Right renal cortex interstitium (tissue), 3 donors: ENCODE data around the gene CDK9. TPM values are rescaled to one million over a fixed set of nuclear protein-coding genes. Genes with fewer than 3 reads are reported as not detected.
"Not testable (repeated sequence)": the region's sequence is repeated elsewhere in the genome, so short reads cannot be mapped to it uniquely, and the experiment has no call there.

Experiments
- DNase-seq, 3 donors: peaks; one replicate each; pipeline ENCODE4 v3.0.0-alpha.2; 2013; ENCODE audit warnings: low read depth in 3 of 3, low spot score in 2 of 3
- polyA plus RNA-seq, 3 donors: library from polyadenylated mRNA; unstranded; fragments of 120-200 nt; gene quantifications; one replicate each; pipeline ENCODE4 v1.2.1, GENCODE V29; 2013; ENCODE audit not compliant: insufficient read length in 3 of 3

The CDK9 gene
- 10 to 100 TPM; 69.3 to 69.7 (median 69.3) TPM for polyA plus RNA-seq

- DNase-seq, result peak in 2 of 3 donors; percentile 69 to 78
Measured at GRCh38 chr9:127785933-127786772, at the start of gene CDK9. TSS of gene CDK9 (plus strand) at chr9:127786034. CDS start at chr9:127786149, 115 bp downstream.

GRCh38 chr9:127738666-127739065 lies 47.2 kb upstream of the CDK9 start:
- DNase-seq, result no peak

- DNase-seq, result no peak
Measured at GRCh38 chr9:127739614-127740330, 46.1 kb upstream of the CDK9 start.

- DNase-seq, result peak in 1 of 3 donors; percentile 51
Measured at GRCh38 chr9:127741831-127742434, 43.9 kb upstream of the CDK9 start.

- peak; percentile 41 to 66 (median 62) for DNase-seq
Measured at GRCh38 chr9:127742435-127743088, 43.3 kb upstream of the CDK9 start.

- DNase-seq, result no peak
Measured at GRCh38 chr9:127744398-127745110, 41.3 kb upstream of the CDK9 start.

GRCh38 chr9:127746959-127747569 lies 38.8 kb upstream of the CDK9 start:
- DNase-seq, result no peak

- no peak for DNase-seq
Measured at GRCh38 chr9:127749090-127749787, 36.6 kb upstream of the CDK9 start.

GRCh38 chr9:127751269-127752054 lies 34.4 kb upstream of the CDK9 start:
- DNase-seq, result no peak

GRCh38 chr9:127753148-127753547 lies 32.7 kb upstream of the CDK9 start:
- DNase-seq, result no peak

- DNase-seq, result no peak
Measured at GRCh38 chr9:127753622-127754021, 32.2 kb upstream of the CDK9 start.

- no peak for DNase-seq
Measured at GRCh38 chr9:127754099-127755060, 31.5 kb upstream of the CDK9 start.

GRCh38 chr9:127755061-127756060 lies 30.5 kb upstream of the CDK9 start:
- DNase-seq, result no peak

GRCh38 chr9:127756233-127756632 lies 29.6 kb upstream of the CDK9 start:
- no peak for DNase-seq

GRCh38 chr9:127756776-127757175 lies 29.1 kb upstream of the CDK9 start:
- DNase-seq, result not testable (repeated sequence)

- no peak for DNase-seq
Measured at GRCh38 chr9:127758843-127759242, 27.0 kb upstream of the CDK9 start.
